CD14-positive monocyte (primary cell): ENCODE data around the gene MTMR3. TPM values are rescaled to one million over a fixed set of nuclear protein-coding genes. Genes with fewer than 3 reads are reported as not detected.

ENCODE experiments used
- DNase-seq, 3 donors: peaks; one replicate each; pipeline ENCODE4 v3.0.0-alpha.2; 2011 to 2022
- H2AFZ ChIP-seq: 2 replicates; pipeline ENCODE4 v1.6.0; 2012; ENCODE audit warnings: mild to moderate bottlenecking, low read depth, low read length, inconsistent platforms; ENCODE audit not compliant: insufficient read depth, poor library complexity, severe bottlenecking
- H3K27ac ChIP-seq, 2 donors: 1 replicate in 1 of 2; 2 replicates in 1 of 2; pipeline ENCODE4 v1.5.1; 2012 to 2013; ENCODE audit warnings: low read length in 2 of 2, control low read depth in 1 of 2, inconsistent platforms in 1 of 2, low read depth in 1 of 2, mild to moderate bottlenecking in 1 of 2
- H3K27me3 ChIP-seq, 2 donors: one replicate each; pipeline versions ENCODE4 v1.6.0 to v1.6.1; 2011 to 2013; ENCODE audit warnings: low read length in 2 of 2; ENCODE audit not compliant: control insufficient read depth in 2 of 2, insufficient read depth in 2 of 2
- H3K36me3 ChIP-seq, 2 donors: replicated peaks in 1 of 2; 1 replicate in 1 of 2; 2 replicates in 1 of 2; pipeline versions ENCODE4 v1.5.1 to v1.6.1; 2012 to 2013; ENCODE audit warnings: low read length in 2 of 2, control low read depth in 1 of 2, inconsistent platforms in 1 of 2, mild to moderate bottlenecking in 1 of 2; ENCODE audit not compliant: insufficient read depth in 2 of 2, control insufficient read depth in 1 of 2
- H3K4me1 ChIP-seq, 2 donors: 1 replicate in 1 of 2; 2 replicates in 1 of 2; pipeline versions ENCODE4 v1.5.1 to v1.6.1; 2012 to 2013; ENCODE audit warnings: low read length in 2 of 2, control low read depth in 1 of 2, inconsistent platforms in 1 of 2, mild to moderate bottlenecking in 1 of 2, moderate library complexity in 1 of 2; ENCODE audit not compliant: insufficient read depth in 2 of 2, control insufficient read depth in 1 of 2
- H3K4me2 ChIP-seq: replicated peaks from 2 replicates; pipeline ENCODE3; 2012; ENCODE audit warnings: low read length, moderate library complexity, mild to moderate bottlenecking; ENCODE audit not compliant: poor library complexity, severe bottlenecking; ENCODE audit errors: extremely low read depth
- H3K4me3 ChIP-seq, 3 experiments: fragments of 200-600 bp in 1 of 3; sonication (generic) in 1 of 3; replicated peaks in 1 of 3; 1 replicate in 2 of 3; 2 replicates in 1 of 3; pipeline ENCODE4 v1.5.1; 2011 to 2013; ENCODE audit warnings: low read length in 3 of 3, mild to moderate bottlenecking in 3 of 3, control low read depth in 2 of 3, low read depth in 2 of 3, inconsistent platforms in 1 of 3, moderate library complexity in 1 of 3
- H3K79me2 ChIP-seq: 2 replicates; pipeline ENCODE4 v1.6.0; 2012; ENCODE audit warnings: mild to moderate bottlenecking, control low read depth, inconsistent platforms, low read length, moderate library complexity; ENCODE audit not compliant: insufficient read depth
- H3K9ac ChIP-seq: 2 replicates; pipeline ENCODE4 v1.6.0; 2017; ENCODE audit warnings: low read length, mild to moderate bottlenecking; ENCODE audit not compliant: insufficient read depth, poor library complexity, severe bottlenecking
- H3K9me3 ChIP-seq, 2 donors: replicated peaks in 1 of 2; 1 replicate in 1 of 2; 2 replicates in 1 of 2; pipeline versions ENCODE4 v1.5.1 to v1.6.1; 2012 to 2013; ENCODE audit warnings: low read length in 2 of 2, control low read depth in 1 of 2; ENCODE audit not compliant: control insufficient read depth in 1 of 2, insufficient read depth in 1 of 2
- H4K20me1 ChIP-seq: 2 replicates; pipeline ENCODE4 v1.6.0; 2012; ENCODE audit warnings: mild to moderate bottlenecking, low read length, control low read depth, moderate library complexity; ENCODE audit not compliant: insufficient read depth
- H3K27ac Mint-ChIP-seq, 7 donors: one replicate each; pipeline ENCODE4 v1.8.0; 2020; ENCODE audit warnings: mild to moderate bottlenecking in 7 of 7, mixed read lengths in 7 of 7, moderate library complexity in 6 of 7, inconsistent platforms in 2 of 7
- H3K27me3 Mint-ChIP-seq, 3 donors: one replicate each; pipeline ENCODE4 v1.8.0; 2021 to 2022; ENCODE audit warnings: low read depth in 3 of 3, mild to moderate bottlenecking in 3 of 3, mixed read lengths in 3 of 3, moderate library complexity in 3 of 3, inconsistent platforms in 1 of 3
- H3K36me3 Mint-ChIP-seq, 2 donors: one replicate each; pipeline ENCODE4 v1.8.0; 2020; ENCODE audit warnings: mixed read lengths in 2 of 2, inconsistent platforms in 1 of 2, mild to moderate bottlenecking in 1 of 2
- H3K4me1 Mint-ChIP-seq: one replicate; pipeline ENCODE4 v1.8.0; 2020; ENCODE audit warnings: mild to moderate bottlenecking, mixed read lengths
- H3K4me3 Mint-ChIP-seq, 2 donors: one replicate each; pipeline ENCODE4 v1.8.0; 2020; ENCODE audit warnings: mild to moderate bottlenecking in 2 of 2, mixed read lengths in 2 of 2, moderate library complexity in 1 of 2
- H3K9me3 Mint-ChIP-seq, 7 donors: one replicate each; pipeline ENCODE4 v1.8.0; 2020 to 2022; ENCODE audit warnings: mixed read lengths in 7 of 7, mild to moderate bottlenecking in 6 of 7, moderate library complexity in 6 of 7, inconsistent platforms in 2 of 7
- WGBS: methylation state at CpG from one replicate; pipeline ENCODE4 v1.1.5; 2013; ENCODE audit warnings: missing lambda C conversion rate; ENCODE audit not compliant: insufficient coverage; 5-methylcytosine and 5-hydroxymethylcytosine counted together
- intact Hi-C, 2 donors: fragments of 100-400 bp; cut with micrococcal nuclease; formaldehyde crosslinking; loops; one replicate each; pipeline versions ENCODE4 v1.15.0 to v1.15.1; 2023
- polyA plus RNA-seq, 3 donors: library from polyadenylated mRNA; depleted of rRNA in 1 of 3; unstranded in 2 of 3; stranded (reverse) in 1 of 3; fragments of 300-500 nt in 2 of 3; fragments of >200 nt in 1 of 3; fragmentation: Illumina TruSeq in 2 of 3; gene quantifications; 1 replicate in 2 of 3; 2 replicates in 1 of 3; pipeline ENCODE4 v1.2.3, GENCODE V29; 2012 to 2021
- TF ChIP-seq, protein P1 (sequence below): fragments of 200-600 bp; IDR thresholded peaks from one replicate; pipeline ENCODE4 v1.8.0; 2022; ENCODE audit warnings: antibody characterized with exemption, mild to moderate bottlenecking

The MTMR3 gene
- polyA plus RNA-seq, 3 donors: 23.4 to 86.1 (median 30.2) TPM

- H3K9me3 Mint-ChIP-seq: no peaks in the 10 kb centered on the region
- H2AFZ ChIP-seq: no peak overlapping the region
- DNase-seq: no peak
- H3K36me3 Mint-ChIP-seq: peaks cover 56 to 75% of the 10 kb centered on the region in 2 donors
- H3K27ac ChIP-seq: no peak overlapping the region
- H3K27me3 Mint-ChIP-seq: no peaks in the 10 kb centered on the region
- intact Hi-C loops: no loop called here
- H4K20me1 ChIP-seq: peaks cover 98% of the 10 kb centered on the region
- no peak overlapping the region for H3K4me3 Mint-ChIP-seq
- no peak overlapping the region for H3K4me2 ChIP-seq
- no peak overlapping the region for H3K27ac Mint-ChIP-seq
- H3K27me3 ChIP-seq: no peaks in the 10 kb centered on the region
- H3K9me3 ChIP-seq: no peaks in the 10 kb centered on the region
- WGBS: 75% methylated on average over 5 of the region's 7 CpGs
- no peaks in the 10 kb centered on the region for H3K4me1 ChIP-seq
- TF ChIP-seq, protein P1, sequence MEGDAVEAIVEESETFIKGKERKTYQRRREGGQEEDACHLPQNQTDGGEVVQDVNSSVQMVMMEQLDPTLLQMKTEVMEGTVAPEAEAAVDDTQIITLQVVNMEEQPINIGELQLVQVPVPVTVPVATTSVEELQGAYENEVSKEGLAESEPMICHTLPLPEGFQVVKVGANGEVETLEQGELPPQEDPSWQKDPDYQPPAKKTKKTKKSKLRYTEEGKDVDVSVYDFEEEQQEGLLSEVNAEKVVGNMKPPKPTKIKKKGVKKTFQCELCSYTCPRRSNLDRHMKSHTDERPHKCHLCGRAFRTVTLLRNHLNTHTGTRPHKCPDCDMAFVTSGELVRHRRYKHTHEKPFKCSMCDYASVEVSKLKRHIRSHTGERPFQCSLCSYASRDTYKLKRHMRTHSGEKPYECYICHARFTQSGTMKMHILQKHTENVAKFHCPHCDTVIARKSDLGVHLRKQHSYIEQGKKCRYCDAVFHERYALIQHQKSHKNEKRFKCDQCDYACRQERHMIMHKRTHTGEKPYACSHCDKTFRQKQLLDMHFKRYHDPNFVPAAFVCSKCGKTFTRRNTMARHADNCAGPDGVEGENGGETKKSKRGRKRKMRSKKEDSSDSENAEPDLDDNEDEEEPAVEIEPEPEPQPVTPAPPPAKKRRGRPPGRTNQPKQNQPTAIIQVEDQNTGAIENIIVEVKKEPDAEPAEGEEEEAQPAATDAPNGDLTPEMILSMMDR: no peak
- H3K9ac ChIP-seq: no peak overlapping the region
- no peak overlapping the region for H3K4me3 ChIP-seq
- peaks cover 64 to 95% of the 10 kb centered on the region in 2 donors for H3K36me3 ChIP-seq
- no peaks in the 10 kb centered on the region for H3K4me1 Mint-ChIP-seq
- peaks cover 57% of the 10 kb centered on the region for H3K79me2 ChIP-seq
Measured at GRCh38 chr22:29975494-29975893, 92.5 kb downstream of the MTMR3 start.

GRCh38 chr22:29977107-29977506 is 94.1 kb downstream of the MTMR3 start:
- Mint-ChIP-seq H3K4me1 (no peaks in the 10 kb centered on the region), H3K9me3 (no peaks in the 10 kb centered on the region), H3K27me3 (no peaks in the 10 kb centered on the region), H3K36me3 (peaks cover 60 to 75% of the 10 kb centered on the region in 2 donors), H3K27ac (peak overlapping the region in 2 of 7 donors; percentile 56 to 63), H3K4me3 (no peak overlapping the region)
- WGBS: 82% methylated on average over 3 of the region's 3 CpGs
- no peak overlapping the region for H3K4me3 ChIP-seq
- TF ChIP-seq, protein P1: no peak
- peaks cover 65 to 92% of the 10 kb centered on the region in 2 donors for H3K36me3 ChIP-seq
- H3K9me3 ChIP-seq: no peaks in the 10 kb centered on the region
- H3K4me1 ChIP-seq: no peaks in the 10 kb centered on the region
- intact Hi-C loops: no loop called here
- H2AFZ ChIP-seq: no peak overlapping the region
- peak overlapping the region in 1 of 2 donors; percentile 3 for H3K27ac ChIP-seq
- H3K27me3 ChIP-seq: no peaks in the 10 kb centered on the region
- peaks cover 97% of the 10 kb centered on the region for H4K20me1 ChIP-seq
- H3K79me2 ChIP-seq: peaks cover 44% of the 10 kb centered on the region
- DNase-seq: no peak
- no peak overlapping the region for H3K4me2 ChIP-seq
- no peak overlapping the region for H3K9ac ChIP-seq
